Neural cell (in vitro differentiated cells): Measurements from ENCODE around the gene NFATC3. TPM values are rescaled to one million over a fixed set of nuclear protein-coding genes. Genes with fewer than 3 reads are reported as not detected.
"Not testable (repeated sequence)": the region's sequence is repeated elsewhere in the genome, so short reads cannot be mapped to it uniquely, and the experiment has no call there.

Experiments used
- H2AFZ ChIP-seq: fragments of 200-600, 300-800 bp; sonication (generic), shearing (Covaris generic); 2 replicates; pipeline ENCODE4 v1.6.0; 2014; ENCODE audit warnings: low read depth, mild to moderate bottlenecking, antibody characterized with exemption, low read length, moderate library complexity
- H3F3A ChIP-seq: fragments of 200-600 bp; shearing (Covaris generic); 2 replicates; pipeline ENCODE4 v1.6.1; 2016; ENCODE audit warnings: mild to moderate bottlenecking, moderate library complexity, mixed read lengths, antibody characterized with exemption, low read length; ENCODE audit not compliant: insufficient read depth, poor library complexity, severe bottlenecking
- H3K27ac ChIP-seq: fragments of 200-600, 300-800 bp; sonication (generic), shearing (Covaris generic); 2 replicates; pipeline ENCODE4 v1.5.1; 2014; ENCODE audit warnings: mild to moderate bottlenecking, low read length, moderate library complexity
- H3K27me3 ChIP-seq: fragments of 300-800, 200-600 bp; sonication (generic), shearing (Covaris generic); 2 replicates; pipeline ENCODE4 v1.6.0; 2014; ENCODE audit warnings: mild to moderate bottlenecking, low read depth, low read length, moderate library complexity; ENCODE audit not compliant: insufficient read depth
- H3K36me3 ChIP-seq: fragments of 300-800, 200-600 bp; sonication (generic), shearing (Covaris generic); 2 replicates; pipeline ENCODE4 v1.5.1; 2014; ENCODE audit warnings: mild to moderate bottlenecking, antibody characterized with exemption, low read length, moderate library complexity; ENCODE audit not compliant: insufficient read depth
- H3K4me2 ChIP-seq: fragments of 300-800, 200-600 bp; sonication (generic), shearing (Covaris generic); 2 replicates; pipeline ENCODE4 v1.6.0; 2014; ENCODE audit warnings: mild to moderate bottlenecking, low read length
- H3K4me3 ChIP-seq: fragments of 300-800, 200-600 bp; sonication (generic), shearing (Covaris generic); 2 replicates; pipeline ENCODE4 v1.5.1; 2014; ENCODE audit warnings: mild to moderate bottlenecking, low read length, moderate library complexity
- H3K79me2 ChIP-seq: fragments of 200-600 bp; shearing (Covaris generic); replicated peaks from 2 replicates; pipeline ENCODE4 v1.6.0; 2014; ENCODE audit warnings: mild to moderate bottlenecking, low read length, moderate library complexity; ENCODE audit not compliant: insufficient read depth
- H3K9ac ChIP-seq: fragments of 300-800, 200-600 bp; sonication (generic), shearing (Covaris generic); 2 replicates; pipeline ENCODE4 v1.6.1; 2016; ENCODE audit warnings: mild to moderate bottlenecking, low read length, mixed read lengths
- H3K9me2 ChIP-seq: fragments of 200-600 bp; shearing (Covaris generic); 2 replicates; pipeline ENCODE4 v1.6.1; 2016; ENCODE audit warnings: mild to moderate bottlenecking, low read length, mixed read lengths; ENCODE audit not compliant: insufficient read depth
- H3K9me3 ChIP-seq: fragments of 200-600, 300-800 bp; sonication (generic), shearing (Covaris generic); 2 replicates; pipeline ENCODE4 v1.6.1; 2016; ENCODE audit warnings: mild to moderate bottlenecking, mixed run types, low read length, moderate library complexity, mixed read lengths
- H4K20me1 ChIP-seq: fragments of 200-600 bp; shearing (Covaris generic); 2 replicates; pipeline ENCODE4 v1.6.1; 2016; ENCODE audit warnings: mild to moderate bottlenecking, mixed run types; ENCODE audit not compliant: insufficient read depth
- CTCF ChIP-seq: fragments of 450-650 bp; IDR thresholded peaks from 2 replicates; pipeline ENCODE4 v1.5.1; 2014; ENCODE audit warnings: antibody characterized with exemption, mild to moderate bottlenecking, moderate library complexity; ENCODE audit not compliant: poor library complexity, severe bottlenecking
- EP300 ChIP-seq: fragments of 450-650 bp; conservative IDR thresholded peaks from 2 replicates; pipeline ENCODE4 v1.6.1; 2014; ENCODE audit warnings: antibody characterized with exemption, mild to moderate bottlenecking, moderate library complexity; ENCODE audit not compliant: poor library complexity, severe bottlenecking
- EZH2 ChIP-seq: fragments of 200-600, 300-800 bp; shearing (Covaris generic), sonication (generic); IDR thresholded peaks from 2 replicates; pipeline ENCODE4 v1.6.1; 2014; ENCODE audit warnings: antibody characterized with exemption, low read length, borderline replicate concordance, mild to moderate bottlenecking; ENCODE audit not compliant: insufficient read depth, poor library complexity, severe bottlenecking
- MXI1 ChIP-seq: fragments of 450-650 bp; conservative IDR thresholded peaks from 2 replicates; pipeline ENCODE4 v1.6.1; 2014; ENCODE audit warnings: antibody characterized with exemption, mild to moderate bottlenecking; ENCODE audit not compliant: poor library complexity, severe bottlenecking
- POLR2AphosphoS5 ChIP-seq: IDR thresholded peaks from 2 replicates; pipeline ENCODE4 v1.6.1; 2012
- RAD21 ChIP-seq: fragments of 450-650 bp; conservative IDR thresholded peaks from 2 replicates; pipeline ENCODE4 v1.6.1; 2014; ENCODE audit warnings: antibody characterized with exemption, mild to moderate bottlenecking, moderate library complexity
- SMC3 ChIP-seq: fragments of 450-650 bp; conservative IDR thresholded peaks from 2 replicates; pipeline ENCODE4 v1.6.1; 2014; ENCODE audit warnings: antibody characterized with exemption, mild to moderate bottlenecking, moderate library complexity; ENCODE audit not compliant: poor library complexity
- TAF1 ChIP-seq: IDR thresholded peaks from 2 replicates; pipeline ENCODE4 v1.6.1; 2012; ENCODE audit warnings: low read depth
- polyA plus RNA-seq: library from polyadenylated mRNA; depleted of rRNA; stranded (reverse); fragments of >200 nt; gene quantifications from 2 replicates; pipeline ENCODE4 v1.2.3, GENCODE V29; 2014
- TF ChIP-seq, protein P1 (sequence below): IDR thresholded peaks from 2 replicates; pipeline ENCODE4 v1.6.1; 2012; ENCODE audit warnings: borderline replicate concordance

NFATC3 gene
- polyA plus RNA-seq, 1 donor from 2014 or later: 6.2 TPM

DNA sequence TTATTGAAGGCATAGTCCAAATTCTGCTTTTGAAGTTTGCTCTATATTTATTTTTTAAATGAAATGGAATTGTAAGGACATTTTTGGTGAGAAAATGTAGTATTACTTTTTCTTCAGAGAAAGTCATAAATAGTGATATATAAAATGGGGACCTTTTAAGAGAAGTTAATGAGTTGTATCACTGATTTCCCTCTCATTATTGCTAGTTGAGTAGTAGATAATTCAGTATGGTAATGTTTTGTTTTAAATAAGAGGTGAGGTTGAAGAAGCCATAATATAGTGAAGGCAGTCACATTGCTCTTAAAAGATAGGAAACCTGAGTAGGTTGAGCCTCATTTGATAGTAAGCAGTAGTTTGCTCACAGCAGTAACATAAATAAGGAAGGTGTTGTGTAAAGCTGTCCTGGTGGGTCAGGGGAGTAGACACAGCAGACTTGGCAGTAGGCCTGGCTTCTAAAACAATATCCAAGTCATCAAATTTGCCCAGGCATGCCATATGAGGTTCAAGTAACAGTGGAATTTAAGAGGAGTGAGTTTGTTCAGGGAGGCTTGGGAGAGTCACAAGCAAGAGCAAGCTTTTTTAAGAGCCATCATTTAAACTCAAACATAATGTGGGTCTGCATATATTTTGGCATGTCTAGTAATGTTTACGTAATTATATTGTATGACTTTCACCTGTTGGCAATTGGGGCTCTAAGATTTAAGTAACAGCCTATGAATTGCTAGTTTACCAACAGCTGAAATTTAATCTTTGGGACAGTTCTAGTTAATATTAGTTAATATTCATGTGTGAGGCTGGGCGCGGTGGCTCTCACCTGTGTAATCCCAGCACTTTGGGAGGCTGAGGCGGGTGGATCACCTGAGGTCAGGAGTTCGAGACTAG is 6.5 kb downstream of the NFATC3 start:
- no peaks in the 10 kb centered on the region for H3F3A ChIP-seq
- H3K36me3 ChIP-seq: no peaks in the 10 kb centered on the region
- no peak overlapping the region for H3K27ac ChIP-seq
- no peak overlapping the region for H3K9ac ChIP-seq
- no peaks in the 10 kb centered on the region for H4K20me1 ChIP-seq
- TF ChIP-seq CTCF (no peak), RAD21 (no peak), TAF1 (no peak), EP300 (no peak), MXI1 (no peak), POLR2AphosphoS5 (no peak), EZH2 (no peak), SMC3 (no peak)
- TF ChIP-seq, protein P1, sequence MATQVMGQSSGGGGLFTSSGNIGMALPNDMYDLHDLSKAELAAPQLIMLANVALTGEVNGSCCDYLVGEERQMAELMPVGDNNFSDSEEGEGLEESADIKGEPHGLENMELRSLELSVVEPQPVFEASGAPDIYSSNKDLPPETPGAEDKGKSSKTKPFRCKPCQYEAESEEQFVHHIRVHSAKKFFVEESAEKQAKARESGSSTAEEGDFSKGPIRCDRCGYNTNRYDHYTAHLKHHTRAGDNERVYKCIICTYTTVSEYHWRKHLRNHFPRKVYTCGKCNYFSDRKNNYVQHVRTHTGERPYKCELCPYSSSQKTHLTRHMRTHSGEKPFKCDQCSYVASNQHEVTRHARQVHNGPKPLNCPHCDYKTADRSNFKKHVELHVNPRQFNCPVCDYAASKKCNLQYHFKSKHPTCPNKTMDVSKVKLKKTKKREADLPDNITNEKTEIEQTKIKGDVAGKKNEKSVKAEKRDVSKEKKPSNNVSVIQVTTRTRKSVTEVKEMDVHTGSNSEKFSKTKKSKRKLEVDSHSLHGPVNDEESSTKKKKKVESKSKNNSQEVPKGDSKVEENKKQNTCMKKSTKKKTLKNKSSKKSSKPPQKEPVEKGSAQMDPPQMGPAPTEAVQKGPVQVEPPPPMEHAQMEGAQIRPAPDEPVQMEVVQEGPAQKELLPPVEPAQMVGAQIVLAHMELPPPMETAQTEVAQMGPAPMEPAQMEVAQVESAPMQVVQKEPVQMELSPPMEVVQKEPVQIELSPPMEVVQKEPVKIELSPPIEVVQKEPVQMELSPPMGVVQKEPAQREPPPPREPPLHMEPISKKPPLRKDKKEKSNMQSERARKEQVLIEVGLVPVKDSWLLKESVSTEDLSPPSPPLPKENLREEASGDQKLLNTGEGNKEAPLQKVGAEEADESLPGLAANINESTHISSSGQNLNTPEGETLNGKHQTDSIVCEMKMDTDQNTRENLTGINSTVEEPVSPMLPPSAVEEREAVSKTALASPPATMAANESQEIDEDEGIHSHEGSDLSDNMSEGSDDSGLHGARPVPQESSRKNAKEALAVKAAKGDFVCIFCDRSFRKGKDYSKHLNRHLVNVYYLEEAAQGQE: no peak
- H3K9me2 ChIP-seq: no peaks in the 10 kb centered on the region
- H3K9me3 ChIP-seq: no peaks in the 10 kb centered on the region
- H3K27me3 ChIP-seq: no peaks in the 10 kb centered on the region
- no peak overlapping the region for H2AFZ ChIP-seq
- no peak overlapping the region for H3K4me2 ChIP-seq
- peaks cover 84% of the 10 kb centered on the region for H3K79me2 ChIP-seq
- H3K4me3 ChIP-seq: no peak overlapping the region

DNA sequence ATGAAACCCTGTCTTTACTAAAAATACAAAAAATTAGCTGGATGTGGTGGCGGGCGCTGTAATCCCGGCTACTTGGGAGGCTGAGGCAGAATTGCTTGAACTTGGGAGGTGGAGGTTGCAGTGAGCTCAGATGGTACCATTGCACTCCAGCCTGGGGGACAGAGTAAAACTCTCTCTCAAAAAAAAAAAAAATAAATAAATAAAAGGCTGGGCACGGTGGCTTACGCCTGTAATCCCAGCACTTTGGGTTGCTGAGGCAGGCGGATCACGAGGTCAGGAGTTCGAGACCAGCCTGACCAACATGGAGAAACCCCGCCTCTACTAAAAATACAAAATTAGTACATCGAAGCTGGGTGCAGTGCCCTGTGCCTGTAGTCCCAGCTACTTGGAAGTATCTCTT is 7.1 kb downstream of the NFATC3 start:
- not testable (repeated sequence) for H3K4me3 ChIP-seq, H3K4me2 ChIP-seq, H4K20me1 ChIP-seq, H3K36me3 ChIP-seq, H3K27ac ChIP-seq, H3K9me3 ChIP-seq, H3K9me2 ChIP-seq, H3F3A ChIP-seq, H2AFZ ChIP-seq, H3K9ac ChIP-seq, H3K27me3 ChIP-seq
- H3K79me2 ChIP-seq: peaks cover 90% of the 10 kb centered on the region
